Endometrial microvascular endothelial cells (primary cell): ENCODE measurements around the gene TACR1. TPM values are rescaled to one million over a fixed set of nuclear protein-coding genes. Genes with fewer than 3 reads are reported as not detected.
"Not testable (repeated sequence)": the region's sequence is repeated elsewhere in the genome, so short reads cannot be mapped to it uniquely, and the experiment has no call there.

Experiments
- in situ Hi-C: cut with HindIII; loops from 2 replicates; pipeline ENCODE4 v1.10.0; 2017; ENCODE audit warnings: low sequenced_read_pairs, low pct_unique_long_range_greater_than_20kb; ENCODE audit errors: inconsistent ontology term
- total RNA-seq: library from RNA; depleted of rRNA; stranded (reverse); fragments of >200 nt; gene quantifications from one replicate; pipeline ENCODE4 v1.2.3, GENCODE V29; 2015; ENCODE audit errors: inconsistent ontology term

Gene TACR1
- total RNA-seq, 1 donor from 2014 or later: not detected

DNA sequence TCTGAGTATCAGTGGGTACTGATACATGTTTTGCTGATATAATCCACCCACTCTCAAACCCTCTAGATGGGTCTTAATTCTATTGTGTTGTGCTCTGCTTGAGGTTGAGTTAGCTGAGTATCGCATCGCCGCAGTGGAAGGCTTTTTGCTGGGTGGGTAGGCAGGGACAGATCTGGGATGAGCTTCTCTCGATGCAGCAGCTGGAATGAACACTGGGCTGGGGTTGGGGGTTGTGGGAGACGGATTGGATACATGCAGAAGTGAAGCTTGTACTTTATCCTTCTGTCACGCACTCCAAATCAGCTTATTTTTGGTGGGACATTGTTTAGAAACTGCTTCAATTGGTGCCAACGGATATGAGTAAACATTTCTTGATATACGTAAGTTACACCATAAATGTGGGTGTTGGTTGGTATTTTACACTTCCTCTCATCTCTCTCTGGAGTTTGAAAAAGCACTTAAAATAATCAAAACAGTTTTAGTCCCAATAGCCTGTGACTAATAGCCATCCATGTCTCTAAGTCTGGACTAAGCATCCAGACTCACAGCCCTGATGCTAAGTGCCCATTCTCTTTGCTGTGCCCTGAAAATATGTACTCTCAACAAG is 133.8 kb downstream of the TACR1 start:
- in situ Hi-C loops: no loop called here

DNA sequence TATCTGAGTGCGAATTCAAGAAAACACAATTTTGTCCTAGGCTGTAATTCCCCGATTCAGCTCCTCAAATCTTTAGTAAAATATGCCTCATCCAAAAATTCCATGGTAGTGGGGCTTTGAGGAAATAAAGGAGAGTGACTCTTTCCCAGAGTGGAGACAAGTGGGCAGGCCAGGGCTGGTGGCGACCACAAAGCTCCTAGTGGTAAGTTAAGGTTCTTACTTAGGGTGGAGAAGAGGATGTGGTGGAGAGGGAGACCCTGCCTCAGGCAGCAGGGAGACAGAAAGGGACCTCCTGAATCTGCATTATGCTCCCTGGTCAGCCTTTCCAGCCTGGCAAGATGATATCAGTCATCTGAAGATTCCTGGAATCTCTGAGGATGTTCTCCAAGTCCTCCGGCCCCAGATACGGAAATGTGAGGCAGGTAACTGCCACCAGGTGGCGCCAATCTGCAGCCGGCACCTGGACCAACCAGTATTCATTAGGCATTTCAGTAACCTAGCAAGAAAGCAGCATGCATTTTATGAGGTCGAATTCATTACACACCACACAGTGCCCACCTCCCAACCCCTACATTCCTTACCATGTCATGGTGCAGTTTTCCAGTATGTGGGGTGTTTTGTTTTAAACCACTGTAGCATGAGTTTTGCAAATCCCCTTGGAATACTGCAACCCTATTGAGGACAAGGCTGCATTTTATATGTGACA is 134.5 kb downstream of the TACR1 start:
- in situ Hi-C loops: no loop called here

DNA sequence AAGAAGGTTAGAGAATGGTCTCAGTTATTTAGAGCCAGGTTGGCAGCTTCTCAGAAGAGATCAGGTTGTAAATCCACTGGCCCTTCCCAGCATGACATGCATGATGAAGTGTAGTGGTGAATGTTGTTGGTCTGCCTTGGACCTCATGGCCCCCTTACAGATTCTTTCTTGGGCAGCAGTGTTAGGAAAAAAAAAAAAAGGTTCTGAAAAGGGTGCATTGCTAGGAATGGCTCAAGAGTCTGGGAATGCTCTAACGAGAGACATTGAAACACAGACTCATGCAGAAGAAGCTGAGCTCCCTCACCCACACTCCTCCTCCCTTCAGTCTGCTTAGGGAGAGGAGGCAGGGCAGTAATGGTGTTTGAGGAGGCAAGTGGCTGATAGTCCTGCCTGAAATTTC is 135.4 kb downstream of the TACR1 start:
- in situ Hi-C loops: no loop called here

DNA sequence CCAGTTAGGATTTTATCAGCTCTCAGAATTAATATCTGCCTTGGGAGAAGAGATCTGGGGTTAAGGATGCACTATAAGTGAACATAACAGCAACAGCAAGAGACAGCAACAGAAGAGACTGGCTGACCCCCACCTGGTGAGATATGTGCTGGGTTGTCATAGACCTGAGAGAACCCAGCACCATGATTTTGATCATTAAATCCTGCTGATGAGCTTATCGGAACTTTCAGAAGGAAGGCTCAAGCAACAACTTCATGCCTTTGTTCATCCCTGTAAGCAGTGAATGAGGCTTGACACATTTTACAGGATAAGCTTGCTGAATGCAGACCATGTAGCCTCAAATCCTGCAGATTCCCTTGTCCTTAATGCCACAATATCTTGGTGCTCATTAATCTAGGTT is 140.9 kb downstream of the TACR1 start:
- in situ Hi-C loops: no loop called here

GRCh38 chr2:75057150-75057549 is 142.2 kb downstream of the TACR1 start:
- in situ Hi-C loops: not testable (repeated sequence)

DNA sequence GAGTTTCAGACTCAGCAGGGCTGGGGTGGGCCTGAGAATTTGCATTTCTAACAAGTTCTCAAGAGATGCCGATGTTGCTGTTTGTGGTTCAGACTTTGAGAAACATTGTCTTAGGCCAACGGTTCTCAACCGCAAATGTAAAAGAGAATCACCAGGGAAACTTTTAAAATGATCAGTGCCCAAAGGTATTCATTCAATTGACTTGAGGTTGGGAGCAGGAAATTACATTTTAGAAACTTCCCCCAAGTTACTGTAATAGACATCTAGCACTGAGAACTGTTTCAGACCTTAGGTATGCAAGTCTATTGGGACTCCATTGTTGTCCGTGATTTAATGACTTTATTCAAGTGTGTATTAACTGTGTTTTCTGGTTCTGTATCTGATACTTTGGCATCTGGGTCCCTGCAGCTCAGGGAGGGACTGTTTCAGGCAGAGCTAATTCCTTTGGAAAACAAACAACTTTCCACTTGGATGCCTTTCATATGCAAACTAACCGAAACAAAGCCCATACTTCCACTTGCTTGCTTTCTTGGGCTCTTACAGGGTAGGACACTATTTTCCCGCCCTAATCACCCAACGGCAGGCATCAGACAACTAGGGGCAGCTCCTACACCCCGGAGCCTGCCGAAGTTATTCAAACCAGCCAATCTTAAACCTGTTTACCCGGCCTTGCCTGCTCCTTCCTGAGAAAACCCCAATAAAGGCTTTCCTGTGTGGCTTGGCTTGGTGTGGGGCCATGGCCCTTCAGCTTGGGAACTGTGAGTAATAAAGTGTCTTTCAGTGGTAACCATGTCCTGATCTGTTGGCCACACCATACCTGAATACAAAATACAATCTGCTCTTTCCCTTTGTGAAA is 143.3 kb downstream of the TACR1 start:
- in situ Hi-C loops: no loop called here

- in situ Hi-C loops: no loop called here
Observed at GRCh38 chr2:75055142-75055819, 144.0 kb downstream of the TACR1 start.

DNA sequence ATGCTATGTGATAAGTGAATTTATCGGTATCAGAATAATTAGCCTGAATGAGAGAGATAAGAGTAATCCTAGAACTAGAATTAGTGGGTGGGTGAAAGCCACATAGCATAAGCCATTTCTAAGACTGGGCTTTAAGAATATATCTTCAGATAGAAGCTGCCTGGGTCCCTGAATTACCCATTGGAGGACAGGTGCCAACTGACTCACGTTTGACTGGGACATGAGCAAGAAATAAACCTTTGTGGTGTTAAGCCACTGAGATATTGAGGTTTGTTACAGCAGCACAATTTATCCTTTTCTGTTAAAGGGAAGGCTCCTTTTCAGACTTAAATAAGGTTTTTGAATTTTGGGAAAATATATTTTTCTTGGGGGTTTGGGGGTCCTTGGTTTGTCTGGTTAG is 145.0 kb downstream of the TACR1 start:
- in situ Hi-C loops: no loop called here

GRCh38 chr2:75053484-75054112 is 145.7 kb downstream of the TACR1 start:
- in situ Hi-C loops: no loop called here

- in situ Hi-C loops: no loop called here
Observed at GRCh38 chr2:75047992-75048625, 151.2 kb downstream of the TACR1 start.

DNA sequence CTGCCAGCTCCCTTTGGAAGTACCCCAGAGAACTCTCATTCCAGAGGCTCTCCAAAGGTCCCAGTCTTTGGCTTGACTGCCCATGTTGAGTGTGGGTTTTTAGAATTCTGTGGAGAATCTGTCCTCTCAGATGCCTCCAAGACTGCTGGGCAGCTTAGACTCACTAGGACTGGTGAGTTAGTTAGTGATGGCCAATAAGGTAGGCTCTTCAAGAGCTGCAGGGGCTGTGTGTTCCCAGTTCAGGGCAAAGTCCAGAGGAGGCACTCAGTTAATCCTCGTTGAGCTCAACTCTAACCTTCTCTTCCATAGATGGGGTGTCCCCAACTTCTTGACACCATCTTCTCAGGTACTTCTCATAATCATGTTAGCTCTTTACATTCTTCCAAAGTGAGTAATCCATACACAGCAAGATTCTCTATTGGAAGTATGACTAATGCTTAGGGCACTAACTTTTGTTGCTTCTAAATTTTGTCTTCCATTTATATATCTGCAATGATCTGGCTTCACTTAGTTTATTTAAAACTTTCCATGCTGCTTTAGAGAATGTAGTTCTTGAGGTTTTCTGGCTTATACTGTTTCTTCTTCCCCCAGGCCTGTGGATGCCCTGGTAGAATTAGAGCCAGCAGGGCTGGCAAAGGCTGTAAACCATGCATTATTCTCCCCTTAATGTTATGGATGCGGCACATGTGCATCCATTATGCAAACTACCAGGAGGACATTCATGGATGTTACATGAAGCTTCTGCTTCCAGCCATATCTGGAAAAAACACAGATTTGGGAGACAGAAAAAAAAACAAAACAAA is 151.9 kb downstream of the TACR1 start:
- in situ Hi-C loops: no loop called here

DNA sequence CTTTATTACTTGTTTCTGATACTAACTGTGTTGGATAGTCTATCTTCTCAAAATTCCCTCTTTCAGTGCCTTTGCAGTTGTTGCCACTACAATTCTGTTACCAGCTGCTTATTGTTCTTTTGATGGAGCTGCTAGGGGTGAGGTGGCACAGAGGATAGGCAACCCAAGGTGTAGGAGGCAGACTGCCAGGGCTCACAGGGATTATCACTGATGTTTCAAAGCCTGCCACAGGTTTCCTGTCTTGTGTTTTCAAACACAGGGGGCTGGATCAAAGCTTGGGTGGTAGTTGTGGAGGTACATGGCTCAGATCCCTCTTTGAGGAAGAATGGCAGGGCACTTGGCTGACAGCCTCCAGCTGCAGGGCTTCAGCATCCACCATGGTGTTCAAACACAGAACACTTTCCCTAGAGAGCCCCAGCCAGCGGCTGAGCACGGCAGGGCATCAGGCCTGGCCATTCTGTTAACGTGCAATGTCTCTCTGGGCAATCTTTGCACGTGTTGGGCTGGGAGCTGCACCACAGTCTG is 153.7 kb downstream of the TACR1 start:
- in situ Hi-C loops: no loop called here

GRCh38 chr2:75044291-75044690 is 155.0 kb downstream of the TACR1 start:
- in situ Hi-C loops: no loop called here

GRCh38 chr2:75042823-75043222 is 156.5 kb downstream of the TACR1 start:
- in situ Hi-C loops: no loop called here

- in situ Hi-C loops: no loop called here
Observed at GRCh38 chr2:75041731-75042600, 157.4 kb downstream of the TACR1 start.

GRCh38 chr2:75041226-75041625 is 158.1 kb downstream of the TACR1 start:
- in situ Hi-C loops: no loop called here
